Erythroblast (primary cell): ENCODE data around the gene TRIO.

Source experiments
- GATA1 ChIP-seq: IDR thresholded peaks from 2 replicates; pipeline ENCODE4 v1.6.1; 2011; ENCODE audit warnings: low read depth, mild to moderate bottlenecking, control low read depth, low read length, moderate library complexity
- POLR2A ChIP-seq: IDR thresholded peaks from 2 replicates; pipeline ENCODE4 v1.6.1; 2011; ENCODE audit warnings: mild to moderate bottlenecking, low read length

DNA sequence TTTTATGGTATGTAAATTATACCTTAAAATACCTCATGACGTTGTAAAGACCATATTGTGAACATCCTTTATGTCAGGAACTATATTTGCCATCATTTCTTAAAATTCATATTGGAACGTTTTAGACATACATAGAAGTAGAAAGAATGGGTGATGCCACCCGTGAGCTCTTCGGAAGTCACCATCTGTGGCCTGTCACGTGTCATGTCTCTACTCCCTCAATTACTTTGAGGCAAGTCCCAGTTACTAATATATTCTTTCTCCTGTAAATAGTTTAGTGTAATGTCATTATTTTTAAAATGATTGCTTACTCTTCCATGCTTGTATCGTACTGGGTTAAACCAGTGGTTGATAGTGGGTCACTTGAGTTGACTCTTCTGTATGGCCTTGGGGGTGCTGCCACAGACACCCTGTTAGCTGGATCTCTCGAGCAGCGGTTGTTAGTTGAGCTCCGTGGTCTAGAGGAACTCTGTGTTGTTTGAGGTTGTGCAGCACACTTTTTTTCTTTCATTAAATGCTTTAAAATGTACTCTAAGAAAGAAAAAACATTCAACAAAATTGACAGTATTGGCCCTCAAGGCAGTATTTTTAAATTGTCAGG lies 66.2 kb downstream of the TRIO start:
- no peak for TF ChIP-seq POLR2A
- TF ChIP-seq GATA1 = no peak
